Hepatocyte (in vitro differentiated cells): ENCODE results near the gene CENPF. TPM values are rescaled to one million over a fixed set of nuclear protein-coding genes. Genes with fewer than 3 reads are reported as not detected.
"Not testable (repeated sequence)": the region's sequence is repeated elsewhere in the genome, so short reads cannot be mapped to it uniquely, and the experiment has no call there.

Source experiments
- DNase-seq: peaks from one replicate; pipeline ENCODE4 v3.0.0-alpha.2; 2016; ENCODE audit warnings: low spot score
- H2AFZ ChIP-seq: fragments of 200-600 bp; sonication (generic); 2 replicates; pipeline ENCODE4 v1.6.0; 2016; ENCODE audit warnings: antibody characterized with exemption, mild to moderate bottlenecking
- H3K27ac ChIP-seq: fragments of 200-600 bp; sonication (generic); 2 replicates; pipeline ENCODE4 v1.5.1; 2016; ENCODE audit warnings: mild to moderate bottlenecking
- H3K27me3 ChIP-seq: fragments of 200-600 bp; sonication (generic); 2 replicates; pipeline ENCODE4 v1.6.1; 2016
- H3K36me3 ChIP-seq: fragments of 200-600 bp; sonication (generic); replicated peaks from 2 replicates; pipeline ENCODE4 v1.5.1; 2016; ENCODE audit warnings: low read depth; ENCODE audit not compliant: insufficient read depth
- H3K4me1 ChIP-seq: fragments of 200-600 bp; sonication (generic); 2 replicates; pipeline ENCODE4 v1.5.1; 2016; ENCODE audit warnings: mild to moderate bottlenecking, moderate library complexity; ENCODE audit not compliant: insufficient read depth
- H3K4me2 ChIP-seq: fragments of 200-600 bp; sonication (generic); 2 replicates; pipeline ENCODE4 v1.6.0; 2016
- H3K4me3 ChIP-seq: fragments of 200-600 bp; sonication (generic); 2 replicates; pipeline ENCODE4 v1.5.1; 2016; ENCODE audit warnings: mild to moderate bottlenecking
- H3K79me2 ChIP-seq: fragments of 200-600 bp; sonication (generic); 2 replicates; pipeline ENCODE4 v1.6.0; 2017; ENCODE audit warnings: mild to moderate bottlenecking
- H3K9me2 ChIP-seq: fragments of 200-600 bp; sonication (generic); replicated peaks from 2 replicates; pipeline ENCODE4 v1.6.0; 2017; ENCODE audit warnings: mild to moderate bottlenecking; ENCODE audit not compliant: insufficient read depth
- H3K9me3 ChIP-seq: fragments of 200-600 bp; sonication (generic); 2 replicates; pipeline ENCODE4 v1.5.1; 2016; ENCODE audit warnings: low read depth, mild to moderate bottlenecking
- H4K20me1 ChIP-seq: fragments of 200-600 bp; sonication (generic); 2 replicates; pipeline ENCODE4 v1.6.0; 2016; ENCODE audit warnings: mild to moderate bottlenecking; ENCODE audit not compliant: insufficient read depth, poor library complexity, severe bottlenecking
- EZH2 ChIP-seq: fragments of 200-600 bp; sonication (generic); IDR thresholded peaks from 2 replicates; pipeline ENCODE4 v1.6.1; 2016; ENCODE audit warnings: antibody characterized with exemption, mild to moderate bottlenecking, borderline replicate concordance
- EZH2phosphoT487 ChIP-seq: fragments of 200-600 bp; sonication (generic); IDR thresholded peaks from one replicate; pipeline ENCODE4 v1.6.1; 2018; ENCODE audit warnings: antibody characterized with exemption, mild to moderate bottlenecking, low read depth, moderate library complexity; ENCODE audit not compliant: unreplicated experiment, severe bottlenecking
- WGBS: methylation state at CpG from one replicate; pipeline ENCODE4 v1.1.6; 2016; ENCODE audit warnings: low lambda C conversion rate; ENCODE audit errors: missing lambda C conversion rate; 5-methylcytosine and 5-hydroxymethylcytosine counted together
- polyA plus RNA-seq: library from polyadenylated mRNA; unstranded; fragments of >200 nt; fragmentation: Nextera tagmentation; extraction: Ambion mirVana; gene quantifications from 2 replicates; pipeline ENCODE4 v1.2.1, GENCODE V29; 2016
- total RNA-seq: library from RNA; depleted of rRNA; stranded (reverse); fragments of >200 nt; gene quantifications from 2 replicates; pipeline ENCODE4 v1.2.3, GENCODE V29; 2014
- TF ChIP-seq, protein P1 (sequence below): fragments of 200-600 bp; sonication (generic); IDR thresholded peaks from 2 replicates; pipeline ENCODE4 v1.5.1; 2016; ENCODE audit warnings: antibody characterized with exemption, mild to moderate bottlenecking; ENCODE audit not compliant: poor library complexity

CENPF gene
- total and polyA plus RNA-seq, 2 experiments from 2014 or later: 8.3 to 16.8 TPM

DNA sequence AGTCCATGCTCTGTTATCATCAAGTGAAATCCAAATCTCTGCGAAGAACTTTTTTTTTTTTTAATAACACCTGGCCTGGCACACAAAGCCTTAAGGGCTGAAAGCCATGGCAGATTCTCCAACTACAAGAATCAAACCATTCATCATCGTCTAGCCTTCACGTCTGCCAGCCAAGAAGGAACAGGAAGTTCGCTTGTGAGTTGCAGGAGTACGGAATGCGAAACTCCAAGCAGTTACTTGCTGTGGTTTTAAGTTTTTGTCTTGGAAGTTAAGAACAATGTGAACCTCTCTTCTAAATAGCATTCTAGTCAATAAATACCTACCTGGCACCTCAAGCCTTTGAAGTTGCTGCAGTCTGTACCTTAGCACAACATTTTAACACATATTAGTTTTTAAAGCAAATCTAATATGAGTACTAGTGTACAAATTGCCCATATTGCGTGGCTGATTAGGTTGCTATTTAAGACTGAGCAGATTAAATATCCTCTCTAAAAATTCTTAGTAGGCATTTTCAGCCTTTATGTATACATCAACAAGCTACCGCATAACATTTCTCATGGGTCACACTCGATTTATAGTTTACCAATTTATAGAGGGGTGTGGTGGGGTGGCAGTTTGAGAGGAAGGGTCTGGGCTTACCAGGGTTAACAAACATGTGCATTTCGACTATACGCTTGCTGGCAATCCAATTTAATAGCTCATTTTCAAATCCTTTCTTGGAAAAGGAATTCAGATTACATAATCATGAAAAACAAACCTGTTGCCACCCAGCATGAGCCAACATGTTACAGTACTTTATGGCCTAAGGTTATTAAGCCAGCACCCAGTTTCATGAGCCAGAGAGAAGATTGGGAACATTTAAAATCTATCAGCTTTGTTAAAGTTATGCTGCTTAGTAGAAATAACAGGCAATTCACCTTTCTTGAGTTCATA, 29.3 kb upstream of the CENPF start:
- no peak for DNase-seq
- Histone ChIP-seq H3K9me2 (no peaks in the 10 kb centered on the region), H3K9me3 (no peaks in the 10 kb centered on the region), H3K36me3 (no peaks in the 10 kb centered on the region), H3K27ac (peak overlapping the region; percentile 25), H4K20me1 (no peaks in the 10 kb centered on the region), H3K4me2 (no peak overlapping the region), H3K27me3 (no peaks in the 10 kb centered on the region), H3K4me3 (no peak overlapping the region), H3K4me1 (peaks cover 12% of the 10 kb centered on the region), H2AFZ (no peak overlapping the region), H3K79me2 (no peaks in the 10 kb centered on the region)
- 72% methylated on average over 11 of the region's 11 CpGs for WGBS
- TF ChIP-seq EZH2: no peak
- no peak for TF ChIP-seq EZH2phosphoT487
- TF ChIP-seq, protein P1, sequence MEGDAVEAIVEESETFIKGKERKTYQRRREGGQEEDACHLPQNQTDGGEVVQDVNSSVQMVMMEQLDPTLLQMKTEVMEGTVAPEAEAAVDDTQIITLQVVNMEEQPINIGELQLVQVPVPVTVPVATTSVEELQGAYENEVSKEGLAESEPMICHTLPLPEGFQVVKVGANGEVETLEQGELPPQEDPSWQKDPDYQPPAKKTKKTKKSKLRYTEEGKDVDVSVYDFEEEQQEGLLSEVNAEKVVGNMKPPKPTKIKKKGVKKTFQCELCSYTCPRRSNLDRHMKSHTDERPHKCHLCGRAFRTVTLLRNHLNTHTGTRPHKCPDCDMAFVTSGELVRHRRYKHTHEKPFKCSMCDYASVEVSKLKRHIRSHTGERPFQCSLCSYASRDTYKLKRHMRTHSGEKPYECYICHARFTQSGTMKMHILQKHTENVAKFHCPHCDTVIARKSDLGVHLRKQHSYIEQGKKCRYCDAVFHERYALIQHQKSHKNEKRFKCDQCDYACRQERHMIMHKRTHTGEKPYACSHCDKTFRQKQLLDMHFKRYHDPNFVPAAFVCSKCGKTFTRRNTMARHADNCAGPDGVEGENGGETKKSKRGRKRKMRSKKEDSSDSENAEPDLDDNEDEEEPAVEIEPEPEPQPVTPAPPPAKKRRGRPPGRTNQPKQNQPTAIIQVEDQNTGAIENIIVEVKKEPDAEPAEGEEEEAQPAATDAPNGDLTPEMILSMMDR: no peak

DNA sequence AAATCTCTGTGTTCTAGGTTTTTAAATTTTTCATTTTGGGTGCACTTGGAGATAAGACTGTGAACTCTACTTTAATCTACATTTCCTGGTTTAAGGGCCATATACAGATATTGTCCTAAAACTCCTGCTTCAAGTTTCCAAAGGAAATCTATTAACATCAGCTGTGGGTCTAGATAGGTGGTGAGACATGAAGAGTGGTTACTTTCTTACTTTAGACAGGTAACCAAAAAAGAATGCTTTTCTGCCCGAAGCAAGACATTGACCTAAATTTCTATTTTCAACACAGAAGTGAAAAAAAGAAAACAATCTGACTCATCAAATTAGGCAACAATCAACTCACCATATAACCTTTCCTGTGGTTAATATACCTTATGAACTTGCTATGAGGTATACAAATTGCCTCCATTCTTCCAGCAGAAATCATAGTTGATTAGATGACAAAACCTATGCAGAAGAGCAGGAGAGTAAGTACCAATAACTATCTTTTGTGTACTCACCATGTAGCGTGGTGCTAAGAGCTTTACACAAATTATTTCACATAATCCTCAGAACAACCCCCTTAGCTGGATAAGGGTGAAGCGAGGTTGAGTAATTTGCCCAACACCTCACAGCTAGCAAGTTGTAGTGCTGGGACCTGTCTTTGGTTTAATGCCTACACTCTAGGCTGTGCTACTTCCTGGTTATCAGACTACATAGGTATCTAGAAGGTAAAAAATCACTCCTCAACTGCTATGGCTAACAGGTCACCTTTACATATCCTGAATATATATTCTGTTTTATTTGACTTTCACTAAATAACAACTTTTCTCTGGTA, 28.2 kb upstream of the CENPF start:
- H3K4me3 ChIP-seq: no peak overlapping the region
- no peaks in the 10 kb centered on the region for H4K20me1 ChIP-seq
- H3K9me3 ChIP-seq: no peaks in the 10 kb centered on the region
- no peaks in the 10 kb centered on the region for H3K79me2 ChIP-seq
- H3K36me3 ChIP-seq: no peaks in the 10 kb centered on the region
- H3K4me1 ChIP-seq: peaks cover 12% of the 10 kb centered on the region
- no peak for TF ChIP-seq EZH2phosphoT487
- TF ChIP-seq, protein P1: no peak
- DNase-seq: no peak
- no peaks in the 10 kb centered on the region for H3K27me3 ChIP-seq
- 96% methylated on average over 3 of the region's 3 CpGs for WGBS
- H3K27ac ChIP-seq: no peak overlapping the region
- no peaks in the 10 kb centered on the region for H3K9me2 ChIP-seq
- H3K4me2 ChIP-seq: no peak overlapping the region
- no peak overlapping the region for H2AFZ ChIP-seq

DNA sequence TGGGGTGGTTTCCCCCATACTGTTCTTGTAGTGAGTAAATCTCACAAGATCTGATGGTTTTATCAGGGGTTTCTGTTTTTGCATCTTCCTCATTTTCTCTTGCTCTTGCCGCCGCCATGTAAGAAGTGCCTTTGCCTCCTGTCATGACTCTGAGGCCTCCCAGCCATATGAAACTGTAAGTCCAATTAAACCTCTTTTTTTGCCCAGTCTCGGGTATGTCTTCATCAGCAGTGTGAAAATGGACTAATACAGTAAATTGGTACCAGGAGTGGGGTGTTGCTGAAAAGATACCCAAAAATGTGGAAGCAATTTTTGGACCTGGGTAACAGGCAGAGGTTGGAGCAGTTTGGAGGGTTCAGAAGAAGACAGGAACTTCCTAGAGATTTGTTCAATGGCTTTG, 26.9 kb upstream of the CENPF start:
- not testable (repeated sequence) for H3K9me2 ChIP-seq
- 70% methylated on average over 3 of the region's 3 CpGs for WGBS

DNA sequence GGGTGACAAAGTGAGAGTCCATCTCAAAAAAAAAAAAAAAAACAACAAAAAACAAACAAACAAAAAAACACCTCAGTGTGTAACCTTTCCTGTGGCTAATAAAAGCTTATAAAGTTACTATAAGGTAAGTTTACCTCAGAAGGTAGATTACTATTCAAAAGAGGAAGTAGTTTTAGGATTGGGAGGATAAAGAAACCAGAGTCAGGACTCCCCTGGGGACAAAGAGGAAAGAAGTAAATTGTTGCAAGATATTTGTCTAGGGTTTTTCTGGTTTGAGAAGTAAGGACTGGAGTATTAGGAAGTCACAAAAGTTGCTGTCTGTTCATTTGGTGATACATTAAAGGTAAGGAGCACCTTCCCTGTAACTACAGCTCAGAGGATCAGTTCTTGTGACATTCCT, 23.8 kb upstream of the CENPF start:
- Histone ChIP-seq H4K20me1 (no peaks in the 10 kb centered on the region), H3K4me3 (no peak overlapping the region), H3K27me3 (no peaks in the 10 kb centered on the region), H3K4me1 (no peaks in the 10 kb centered on the region), H3K9me2 (no peaks in the 10 kb centered on the region), H3K4me2 (no peak overlapping the region), H3K27ac (no peak overlapping the region), H2AFZ (no peak overlapping the region), H3K36me3 (no peaks in the 10 kb centered on the region), H3K9me3 (no peaks in the 10 kb centered on the region), H3K79me2 (no peaks in the 10 kb centered on the region)
- no peak for DNase-seq
- TF ChIP-seq, protein P1: no peak
- TF ChIP-seq EZH2phosphoT487 (no peak), EZH2 (no peak)

More for the DNA sequence above, 26.9 kb upstream of the CENPF start:
- DNase-seq, H2AFZ ChIP-seq, H3K79me2 ChIP-seq, H3K4me3 ChIP-seq, H3K36me3 ChIP-seq, H4K20me1 ChIP-seq, H3K4me2 ChIP-seq, H3K27ac ChIP-seq, H3K9me3 ChIP-seq, H3K27me3 ChIP-seq: not testable (repeated sequence)
- H3K4me1 ChIP-seq: peaks cover 12% of the 10 kb centered on the region
